G401 (cell line): ENCODE data around the gene GMDS. TPM values are rescaled to one million over a fixed set of nuclear protein-coding genes. Genes with fewer than 3 reads are reported as not detected.

Experiments
- DNase-seq: peaks from one replicate; pipeline ENCODE4 v3.0.0-alpha.2; 2015; ENCODE audit warnings: low spot score
- in situ Hi-C: cut with HindIII; loops from 2 replicates; pipeline ENCODE4 v1.10.0; 2016; ENCODE audit warnings: low sequenced_read_pairs, mixed read lengths
- total RNA-seq: library from RNA; depleted of rRNA; stranded (reverse); fragments of >200 nt; shearing (Covaris generic); gene quantifications from 2 replicates; pipeline ENCODE4 v1.2.3, GENCODE V29; 2014

The GMDS gene
- total RNA-seq, 1 experiment from 2014 or later, result 5.8 TPM

DNA sequence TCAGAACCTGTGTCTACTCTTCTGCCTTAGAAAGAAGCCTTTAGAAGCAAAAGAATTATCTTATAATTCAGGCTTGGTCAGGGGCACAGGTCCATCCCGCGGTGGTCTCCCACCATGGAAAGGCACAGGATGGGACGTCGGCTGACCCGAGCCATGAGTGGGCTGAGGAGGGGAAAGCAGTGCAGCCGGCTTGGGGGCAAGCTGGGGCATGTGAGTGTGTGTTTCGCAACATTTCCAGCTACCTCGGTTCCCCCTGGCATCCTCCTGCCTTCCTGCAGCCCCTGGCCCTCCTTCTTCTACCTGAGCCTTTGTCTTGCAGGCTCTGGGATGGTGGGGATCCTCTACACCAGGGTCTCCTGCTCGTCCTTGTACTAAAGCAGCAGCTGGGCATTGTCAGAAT lies 664.8 kb downstream of the GMDS start:
- in situ Hi-C loops, result no loop called here
- no peak for DNase-seq

DNA sequence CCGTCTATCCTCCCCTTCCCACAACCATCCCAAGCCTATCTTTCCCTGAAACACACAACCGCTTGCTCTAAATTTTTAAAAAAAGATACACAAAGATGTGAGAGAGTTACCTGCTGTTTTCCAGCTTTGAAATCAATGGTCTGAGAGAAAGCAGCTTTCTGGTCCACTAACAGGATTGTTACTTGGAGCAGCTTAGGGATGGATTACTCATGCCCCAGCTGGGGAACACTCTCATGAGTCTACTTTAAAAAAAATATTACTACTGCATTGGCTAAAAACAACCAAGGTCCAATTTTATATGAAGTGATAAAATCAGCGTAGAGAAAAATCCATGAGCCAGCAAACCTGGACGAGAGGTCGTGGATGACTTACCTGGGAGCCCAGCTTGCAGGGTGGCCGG lies 665.3 kb downstream of the GMDS start:
- DNase-seq, result no peak
- in situ Hi-C loops, result no loop called here

DNA sequence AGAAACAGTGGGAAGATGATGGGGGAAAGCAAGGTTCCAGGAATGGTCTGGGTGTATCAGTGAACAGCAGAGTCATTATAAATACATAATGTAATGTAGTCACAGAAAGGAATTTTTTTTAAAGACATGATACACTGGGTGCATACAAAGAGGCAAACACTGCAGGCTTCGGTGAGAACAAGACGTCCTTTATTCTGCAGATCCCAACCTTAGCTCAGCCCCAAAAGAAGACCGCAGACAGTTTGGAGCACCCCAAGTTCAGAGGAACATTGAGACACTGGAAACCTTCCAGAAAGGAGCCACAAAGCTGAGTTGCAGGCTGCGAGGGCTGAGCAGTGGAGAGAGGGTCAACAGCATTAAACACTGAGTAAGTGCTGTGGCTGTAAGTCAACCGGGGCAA lies 666.3 kb downstream of the GMDS start:
- in situ Hi-C loops, result no loop called here
- DNase-seq, result no peak

DNA sequence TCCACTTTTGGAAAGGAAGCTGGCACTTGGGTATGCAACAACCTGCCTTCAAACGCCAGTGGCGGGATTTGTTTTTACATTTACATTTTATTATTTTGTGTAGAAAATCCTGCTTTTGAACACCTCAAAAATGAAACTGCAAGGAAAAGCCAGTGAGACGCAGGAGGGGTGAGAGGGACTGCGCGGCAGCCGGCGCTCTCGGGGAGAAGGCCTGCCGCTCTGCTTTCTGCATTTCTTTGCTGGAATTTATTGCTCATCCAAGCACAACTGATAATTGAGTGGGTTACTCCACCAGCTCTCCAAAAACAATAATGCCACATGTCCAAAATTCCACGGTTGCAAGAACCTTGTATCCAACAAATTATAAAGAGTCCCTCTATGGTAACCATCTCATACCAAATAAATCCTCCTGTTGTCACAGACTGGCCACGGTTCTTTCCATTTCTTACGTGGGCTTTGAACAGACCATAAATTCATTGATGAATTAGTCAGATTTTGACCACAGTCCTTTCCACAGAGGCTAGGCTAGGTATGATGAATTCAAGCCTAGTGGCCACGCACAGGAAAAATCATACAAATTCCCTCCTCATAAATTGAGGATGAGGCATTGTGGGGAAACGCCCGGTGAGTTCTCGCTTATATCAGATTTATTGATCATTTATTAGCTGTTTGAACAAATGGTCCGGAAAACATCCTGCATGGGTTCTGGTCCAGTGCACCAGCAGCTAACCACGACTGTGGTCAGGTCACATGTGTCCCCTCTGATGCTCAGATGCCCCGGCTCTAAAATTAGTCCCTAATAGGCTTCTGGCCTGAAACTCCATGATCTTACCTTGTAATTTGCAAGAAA lies 667.3 kb downstream of the GMDS start:
- DNase-seq, result no peak
- in situ Hi-C loops, result no loop called here

DNA sequence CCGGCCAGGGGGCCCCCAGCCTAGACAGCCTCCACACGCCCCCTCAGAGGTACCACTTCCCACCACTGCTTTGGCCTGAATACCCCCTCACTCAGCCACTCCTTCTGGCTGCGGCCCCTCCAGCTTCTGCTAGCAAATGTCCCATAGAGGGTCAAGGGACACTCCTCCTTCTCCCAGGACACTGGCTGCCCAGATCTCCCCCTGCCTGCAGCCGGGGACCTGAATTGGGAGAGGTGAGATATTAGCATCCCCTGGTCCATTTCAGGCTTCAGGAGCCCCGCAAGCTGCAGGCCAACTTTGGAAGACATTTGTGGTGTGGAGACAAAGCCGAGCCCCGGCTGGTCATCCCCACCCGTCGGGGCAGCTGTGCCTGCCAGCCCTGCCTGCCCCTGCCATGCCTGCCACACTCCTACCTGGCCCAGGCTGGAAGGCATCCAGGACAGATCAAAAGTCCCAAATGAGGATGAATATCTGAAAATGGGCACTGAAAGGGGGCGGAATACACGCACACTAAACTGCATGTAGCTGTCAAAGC lies 668.2 kb downstream of the GMDS start:
- in situ Hi-C loops, result no loop called here
- DNase-seq, result no peak

DNA sequence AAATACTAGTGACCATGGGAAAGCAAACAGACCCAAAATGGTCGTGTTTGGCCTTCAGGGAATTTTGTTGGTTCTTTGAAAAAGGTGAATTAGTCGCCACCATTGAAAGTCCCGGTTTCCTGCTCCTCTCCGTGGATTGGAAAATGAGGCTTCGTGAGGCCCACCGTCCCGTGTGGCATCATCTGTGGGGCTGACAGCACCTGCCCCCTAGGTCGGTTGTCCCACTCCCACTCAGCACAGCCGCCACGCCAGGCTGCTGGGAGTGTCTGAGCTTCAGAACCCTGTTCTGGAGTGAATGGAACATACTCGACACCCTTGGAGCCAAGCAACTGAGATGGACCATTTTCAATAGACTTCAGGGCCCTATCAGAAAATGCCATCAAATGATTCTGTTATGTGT lies 668.7 kb downstream of the GMDS start:
- no peak for DNase-seq
- in situ Hi-C loops, result no loop called here

DNA sequence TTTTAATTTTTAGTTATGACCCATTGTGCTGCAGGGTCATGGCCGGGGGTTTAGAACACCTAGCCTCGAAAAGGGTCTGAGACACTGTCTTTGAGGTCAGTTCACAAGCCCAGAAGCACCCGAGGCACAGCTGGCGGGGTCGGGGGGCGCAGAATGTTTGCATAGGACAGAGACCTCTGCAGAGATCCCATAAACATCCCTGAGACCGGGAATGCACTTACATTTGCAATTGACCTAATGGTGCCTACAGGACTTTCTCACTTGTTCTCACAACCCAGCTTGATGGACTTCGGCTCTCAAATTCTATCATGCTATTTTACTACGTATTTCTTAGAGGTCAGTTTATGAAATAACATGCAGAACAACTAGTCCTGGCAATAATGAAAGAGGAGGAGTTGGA lies 669.2 kb downstream of the GMDS start:
- in situ Hi-C loops, result no loop called here
- DNase-seq, result no peak

DNA sequence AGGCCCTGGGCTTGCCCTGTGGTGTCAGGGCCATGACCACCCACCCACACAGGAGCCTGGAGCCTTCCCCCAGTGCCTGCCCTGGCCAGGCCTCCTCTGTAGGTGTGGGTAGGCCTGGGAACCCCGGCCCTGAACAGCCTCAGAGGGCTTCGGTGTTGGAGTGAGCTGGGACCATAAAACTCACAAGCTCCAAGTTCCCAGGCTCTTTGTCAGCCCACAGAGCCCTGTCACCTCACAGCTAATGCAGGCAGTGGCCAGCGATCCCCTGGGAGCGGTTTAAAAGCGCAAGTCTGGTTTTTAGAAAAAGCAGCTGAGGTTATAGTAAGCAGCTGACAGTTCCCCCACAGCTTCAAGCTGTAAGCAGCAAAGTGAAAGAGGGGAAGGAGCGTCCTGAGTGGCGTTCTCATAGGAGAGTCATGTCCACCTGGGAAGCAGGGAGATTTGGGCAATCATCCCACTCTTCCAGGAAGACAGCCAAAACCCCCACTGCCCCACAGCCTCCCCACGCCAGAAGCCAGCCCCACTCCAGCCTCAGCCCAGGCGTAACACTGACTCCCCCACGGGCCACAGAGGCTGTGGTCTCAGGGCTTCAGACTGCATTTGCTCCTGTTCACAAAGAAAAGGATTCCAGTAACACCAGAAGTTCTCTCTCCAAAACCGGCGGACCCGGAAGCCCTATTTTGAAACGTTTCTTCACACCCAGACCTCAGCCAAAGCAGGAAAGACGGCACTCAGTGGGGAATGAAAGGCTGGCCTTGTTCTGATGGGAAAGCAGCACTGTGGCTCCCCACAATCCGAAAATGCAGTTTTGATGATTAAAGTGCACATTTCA lies 670.0 kb downstream of the GMDS start:
- peak; percentile 65 for DNase-seq
- in situ Hi-C loops, result no loop called here

DNA sequence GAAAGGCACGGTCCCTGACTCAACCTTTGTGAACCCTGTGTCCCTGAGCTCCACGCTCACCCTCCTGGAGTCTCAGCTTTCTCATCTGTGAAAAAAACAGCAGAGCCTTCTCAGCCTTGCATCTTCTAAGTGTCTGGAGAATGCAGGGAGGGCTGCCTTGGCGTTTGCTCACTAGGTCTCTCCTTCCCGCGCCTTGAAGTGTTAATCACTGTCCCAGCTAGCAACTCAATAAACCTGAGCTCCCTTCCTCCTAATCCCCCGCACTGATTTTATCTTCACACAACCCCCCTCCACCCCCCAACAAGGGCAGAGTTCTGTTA lies 670.6 kb downstream of the GMDS start:
- in situ Hi-C loops, result no loop called here
- DNase-seq, result no peak

DNA sequence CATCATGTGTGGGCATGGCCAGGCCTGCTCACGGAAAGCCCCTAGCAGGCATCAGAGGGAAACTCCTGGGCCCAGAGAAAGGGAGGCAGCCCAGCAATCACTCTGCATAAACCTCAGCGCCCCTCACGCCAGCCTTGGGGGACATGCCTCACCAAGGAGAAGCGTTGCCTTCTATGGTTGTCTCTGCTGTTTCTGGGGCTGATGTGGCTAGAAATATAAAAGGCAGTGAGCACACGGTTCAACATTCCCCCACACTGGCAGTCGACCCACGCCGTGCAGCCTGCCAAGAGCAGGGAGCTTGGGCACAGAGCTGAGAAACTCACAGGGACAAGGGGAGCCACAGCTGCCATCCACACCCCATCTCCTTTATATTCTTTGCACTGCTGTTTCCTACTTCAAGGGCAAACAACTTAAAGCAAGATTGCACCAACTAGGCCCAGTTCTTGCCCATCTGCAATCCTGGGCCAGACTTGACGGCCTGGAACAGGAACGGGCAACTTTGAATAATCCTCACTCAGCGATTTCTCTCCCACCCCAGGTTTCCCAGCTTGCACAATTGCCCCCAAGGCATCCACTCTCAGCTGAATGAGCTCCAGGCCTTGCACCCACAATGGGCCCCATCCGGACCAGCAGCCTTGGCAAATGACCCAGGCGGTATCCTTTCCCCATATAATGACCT lies 671.2 kb downstream of the GMDS start:
- in situ Hi-C loops, result no loop called here
- peak; percentile 7 for DNase-seq
